HepG2 (cell line): ENCODE results near the gene CTLA4. TPM values are rescaled to one million over a fixed set of nuclear protein-coding genes. Genes with fewer than 3 reads are reported as not detected.

ENCODE experiments used
- AGO1 ChIP-seq: fragments of 200-400 bp; formaldehyde crosslinking; IDR thresholded peaks from 2 replicates; pipeline ENCODE4 v1.6.1; 2017; ENCODE audit warnings: mild to moderate bottlenecking, low read depth, low read length, moderate library complexity; ENCODE audit not compliant: poor library complexity, severe bottlenecking
- ARNTL ChIP-seq: sonication (generic); formaldehyde crosslinking; IDR thresholded peaks from 2 replicates; pipeline ENCODE4 v1.4.0; 2020; ENCODE audit warnings: mild to moderate bottlenecking, missing genetic modification reagents
- CC2D1A ChIP-seq: sonication (generic); formaldehyde crosslinking; IDR thresholded peaks from 2 replicates; pipeline ENCODE4 v1.8.1; 2023; ENCODE audit warnings: mild to moderate bottlenecking, missing genetic modification reagents
- CEBPG ChIP-seq: IDR thresholded peaks from 2 replicates; pipeline ENCODE4 v1.6.1; 2016
- CHCHD3 ChIP-seq: sonication (generic); formaldehyde crosslinking; IDR thresholded peaks from 2 replicates; pipeline ENCODE4 v1.8.0; 2022; ENCODE audit warnings: mild to moderate bottlenecking, missing genetic modification reagents, moderate library complexity
- ETV5 ChIP-seq: IDR thresholded peaks from 2 replicates; pipeline ENCODE4 v1.6.1; 2018; ENCODE audit warnings: missing biosample characterization, missing genetic modification reagents, inconsistent platforms, borderline replicate concordance
- FOXP1 ChIP-seq, 2 experiments: fragments of 450-650 bp in 1 of 2; IDR thresholded peaks; 2 replicates each; pipeline ENCODE4 v1.6.1; 2017 to 2018; ENCODE audit warnings: antibody characterized with exemption in 1 of 2
- KDM3A ChIP-seq: IDR thresholded peaks from 2 replicates; pipeline ENCODE4 v1.6.1; 2018; ENCODE audit warnings: low read depth, missing compliant biosample characterization
- KDM4B ChIP-seq: sonication (generic); formaldehyde crosslinking; IDR thresholded peaks from 2 replicates; pipeline ENCODE4 v1.4.0; 2020; ENCODE audit warnings: missing genetic modification reagents
- NCOA5 ChIP-seq: sonication (generic); formaldehyde crosslinking; IDR thresholded peaks from 2 replicates; pipeline ENCODE4 v1.4.0; 2020; ENCODE audit warnings: missing genetic modification reagents
- NFE2L2 ChIP-seq: fragments of 150-350 bp; IDR thresholded peaks from 2 replicates; pipeline ENCODE4 v1.6.1; 2014; ENCODE audit warnings: low read length
- PHF8 ChIP-seq: sonication (generic); formaldehyde crosslinking; IDR thresholded peaks from 2 replicates; pipeline ENCODE4 v1.5.0; 2020; ENCODE audit warnings: missing genetic modification reagents
- POGZ ChIP-seq: sonication (generic); formaldehyde crosslinking; IDR thresholded peaks from 2 replicates; pipeline ENCODE4 v1.4.0; 2020; ENCODE audit warnings: mild to moderate bottlenecking, missing genetic modification reagents
- RAD51 ChIP-seq: fragments of 450-650 bp; IDR thresholded peaks from 2 replicates; pipeline ENCODE4 v1.6.1; 2016; ENCODE audit warnings: borderline replicate concordance
- RFX3 ChIP-seq: IDR thresholded peaks from 2 replicates; pipeline ENCODE4 v1.6.1; 2016; ENCODE audit warnings: missing biosample characterization, missing genetic modification reagents
- SP140L ChIP-seq: sonication (generic); formaldehyde crosslinking; IDR thresholded peaks from 2 replicates; pipeline ENCODE4 v1.4.0; 2020; ENCODE audit warnings: missing genetic modification reagents, borderline replicate concordance
- SUZ12 ChIP-seq: fragments of 150-350 bp; IDR thresholded peaks from 2 replicates; pipeline ENCODE4 v1.6.1; 2014; ENCODE audit warnings: low read depth, low read length
- TP53 ChIP-seq: sonication (generic); formaldehyde crosslinking; conservative IDR thresholded peaks from 2 replicates; pipeline ENCODE4 v1.4.0; 2020; ENCODE audit warnings: missing genetic modification reagents
- YEATS2 ChIP-seq: sonication (generic); formaldehyde crosslinking; IDR thresholded peaks from 2 replicates; pipeline ENCODE4 v1.4.0; 2020; ENCODE audit warnings: missing genetic modification reagents, borderline replicate concordance
- ZBTB38 ChIP-seq: sonication (generic); formaldehyde crosslinking; IDR thresholded peaks from 2 replicates; pipeline ENCODE4 v1.5.1; 2020; ENCODE audit warnings: mild to moderate bottlenecking, missing genetic modification reagents
- ZBTB7A ChIP-seq: sonication (generic); formaldehyde crosslinking; IDR thresholded peaks from 2 replicates; pipeline ENCODE4 v1.8.0; 2022; ENCODE audit warnings: mild to moderate bottlenecking, missing genetic modification reagents
- ZFP36L1 ChIP-seq: sonication (generic); formaldehyde crosslinking; IDR thresholded peaks from 2 replicates; pipeline ENCODE4 v1.8.0; 2022; ENCODE audit warnings: mild to moderate bottlenecking, missing genetic modification reagents, moderate library complexity
- ZFP62 ChIP-seq: sonication (generic); formaldehyde crosslinking; IDR thresholded peaks from 2 replicates; pipeline ENCODE4 v1.4.0; 2020; ENCODE audit warnings: missing genetic modification reagents
- ZFYVE20 ChIP-seq: sonication (generic); formaldehyde crosslinking; IDR thresholded peaks from 2 replicates; pipeline ENCODE4 v1.8.0; 2023; ENCODE audit warnings: low read depth, mild to moderate bottlenecking, moderate library complexity, missing genetic modification reagents, borderline replicate concordance
- ZNF281 ChIP-seq: sonication (generic); formaldehyde crosslinking; IDR thresholded peaks from 2 replicates; pipeline ENCODE4 v1.4.0; 2020; ENCODE audit warnings: missing genetic modification reagents, borderline replicate concordance
- ZNF563 ChIP-seq: sonication (generic); formaldehyde crosslinking; IDR thresholded peaks from 2 replicates; pipeline ENCODE4 v1.8.0; 2022; ENCODE audit warnings: mild to moderate bottlenecking, moderate library complexity, missing genetic modification reagents
- ZNF607 ChIP-seq: sonication (generic); formaldehyde crosslinking; IDR thresholded peaks from 2 replicates; pipeline ENCODE4 v1.5.1; 2020; ENCODE audit warnings: missing genetic modification reagents, mild to moderate bottlenecking, borderline replicate concordance
- ZNF747 ChIP-seq: sonication (generic); formaldehyde crosslinking; IDR thresholded peaks from 2 replicates; pipeline ENCODE4 v1.8.1; 2023; ENCODE audit warnings: missing genetic modification reagents, mild to moderate bottlenecking, borderline replicate concordance
- ZSCAN9 ChIP-seq: IDR thresholded peaks from 2 replicates; pipeline ENCODE4 v1.6.1; 2016; ENCODE audit warnings: borderline replicate concordance
- polyA plus RNA-seq, 8 experiments: library from polyadenylated mRNA; depleted of rRNA in 3 of 8; stranded (reverse) in 7 of 8; unstranded in 1 of 8; fragments of >200 nt; fragmentation: Illumina TruSeq in 4 of 8; extraction: Trizol in 4 of 8; gene quantifications; 2 replicates each; pipeline versions ENCODE4 v1.2.1 to v1.2.3, GENCODE V29; 2011 to 2016; ENCODE audit warnings: low read depth in 4 of 8, missing spikeins in 1 of 8, mixed read lengths in 1 of 8; ENCODE audit not compliant: insufficient read depth in 1 of 8
- total RNA-seq, 5 experiments: library from RNA; depleted of rRNA; stranded (reverse); fragments of >200 nt; fragmentation: Illumina TruSeq; extraction: Trizol; gene quantifications; 2 replicates each; pipeline ENCODE4 v1.2.3, GENCODE V29; 2016; ENCODE audit warnings: low read depth in 1 of 5

The CTLA4 gene
- total and polyA plus RNA-seq, 2 of the 13 experiments (the other 11 are each of a cell fraction or from before 2014, with no cell fraction given) = 0.16 TPM; not detected in 1

GRCh38 chr2:203819434-203820133, 48.0 kb upstream of the CTLA4 start (continued):
- TF ChIP-seq RAD51 = peak; percentile 52; the same call in 1 of the 2 replicates
- peak; percentile 73; the same call in 1 of the 2 replicates for TF ChIP-seq ZSCAN9 (CRISPR knock-in tag)
- no peak for TF ChIP-seq NFE2L2
- peak; percentile 85 for TF ChIP-seq KDM3A (CRISPR knock-in tag)
- no peak for TF ChIP-seq ZFP62 (CRISPR knock-in tag)
- TF ChIP-seq ZBTB38 (CRISPR knock-in tag) = peak; percentile 37; the same call in 1 of the 2 replicates
- TF ChIP-seq CC2D1A (CRISPR knock-in tag) = no peak; the same call in 1 of the 2 replicates
- TF ChIP-seq ZNF607 = no peak; the same call in 1 of the 2 replicates
- TF ChIP-seq NCOA5 (CRISPR knock-in tag) = no peak
- no peak for TF ChIP-seq ZBTB7A (CRISPR knock-in tag)
- TF ChIP-seq PHF8 (CRISPR knock-in tag) = peak; percentile 39; the same call in 1 of the 2 replicates
- TF ChIP-seq AGO1 = no peak
- TF ChIP-seq ZNF281 (CRISPR knock-in tag) = peak; percentile 84; the same call in 1 of the 2 replicates
- TF ChIP-seq RFX3 (CRISPR knock-in tag) = no peak
- TF ChIP-seq ETV5 (CRISPR knock-in tag) = peak; percentile 99
- TF ChIP-seq TP53 (CRISPR knock-in tag) = no peak
- TF ChIP-seq ZFP36L1 (CRISPR knock-in tag) = peak; percentile 84; the same call in 1 of the 2 replicates
- TF ChIP-seq KDM4B (CRISPR knock-in tag) = peak; percentile 41; the same call in 1 of the 2 replicates
- TF ChIP-seq CHCHD3 (CRISPR knock-in tag) = no peak
- peak; percentile 97 for TF ChIP-seq ARNTL
- TF ChIP-seq FOXP1 (IDR thresholded peaks at IDR 0.05) = no peak
- TF ChIP-seq FOXP1 (CRISPR knock-in tag; IDR thresholded peaks at IDR 0.05) = peak; percentile 84
- TF ChIP-seq YEATS2 (CRISPR knock-in tag) = peak; percentile 82; the same call in 1 of the 2 replicates
- 0 out of 2 replicates have a peak, but pooled peaks have one; percentile 68 for TF ChIP-seq SP140L (CRISPR knock-in tag)
- TF ChIP-seq ZNF563 (CRISPR knock-in tag) = peak; percentile 75; the same call in 1 of the 2 replicates
- peak; percentile 97 for TF ChIP-seq POGZ (CRISPR knock-in tag)
- TF ChIP-seq SUZ12 = no peak
- TF ChIP-seq ZNF747 = peak; percentile 94
- no peak for TF ChIP-seq ZFYVE20 (CRISPR knock-in tag)
- TF ChIP-seq CEBPG (CRISPR knock-in tag) = peak; percentile 95
